ENCODE data around the gene RAD51.

RAD51 gene

GRCh38 chr15:40773496-40773895 lies 78.5 kb downstream of the RAD51 start:
- no peak overlapping the region for H3K4me2 ChIP-seq (ENCODE audit: insufficient read depth, low read length, poor library complexity, severe bottlenecking)
- peaks cover 25 to 60% of the 10 kb centered on the region in 2 donors for H3K36me3 ChIP-seq (replicated peaks in 1 of 2; ENCODE audit: control insufficient read depth in 2 of 2, insufficient read depth in 2 of 2, low read length in 2 of 2)
- H3K14ac ChIP-seq (ENCODE audit: low read length): no peak overlapping the region
- DNase-seq (ENCODE audit: low spot score): no peak
- no peak overlapping the region for H4K91ac ChIP-seq (ENCODE audit: low read depth, low read length, poor library complexity)
- H2BK120ac ChIP-seq (ENCODE audit: low read depth, low read length): no peak overlapping the region
- no peak overlapping the region for H2AK5ac ChIP-seq (ENCODE audit: low read depth, low read length)
- no peak overlapping the region for H4K8ac ChIP-seq (ENCODE audit: low read depth, low read length)
- no peaks in the 10 kb centered on the region for H3K4me1 ChIP-seq (ENCODE audit: control insufficient read depth in 2 of 2, insufficient read depth in 1 of 2, low read depth in 1 of 2, low read length in 2 of 2)
- H3K23ac ChIP-seq (ENCODE audit: low read depth, low read length, poor library complexity): no peak overlapping the region
- H3K4me3 ChIP-seq (ENCODE audit: low read length in 2 of 2): no peak overlapping the region
- no peak overlapping the region for H3K18ac ChIP-seq (ENCODE audit: low read length)
- H2BK12ac ChIP-seq (ENCODE audit: low read length): no peak overlapping the region
- WGBS, 2 donors (ENCODE audit: extremely low coverage in 2 of 2, insufficient read length in 2 of 2, insufficient replicate concordance in 1 of 2): no CpG with 5 or more reads among the region's 8 CpGs
- peaks cover 0 to 2% of the 10 kb centered on the region in 2 donors for H3K9me3 ChIP-seq (replicated peaks in 1 of 2; ENCODE audit: control insufficient read depth in 2 of 2, insufficient read depth in 1 of 2, low read depth in 1 of 2, low read length in 2 of 2)
- no peak overlapping the region for H3K27ac ChIP-seq (replicated peaks; ENCODE audit: low read length)
- H2AFZ ChIP-seq (ENCODE audit: low read length): no peak overlapping the region
- no peaks in the 10 kb centered on the region for H3K27me3 ChIP-seq (ENCODE audit: control insufficient read depth in 3 of 3, insufficient read depth in 3 of 3, low read depth in 1 of 3, low read length in 3 of 3)
- H2BK5ac ChIP-seq (ENCODE audit: low read length): no peak overlapping the region
- H3K4ac ChIP-seq (ENCODE audit: low read length): no peak overlapping the region
- no peak overlapping the region for H3K9ac ChIP-seq (ENCODE audit: low read depth, low read length, poor library complexity)
- peaks cover 2% of the 10 kb centered on the region for H3K79me1 ChIP-seq (ENCODE audit: low read depth, low read length)
- no peak overlapping the region for H2BK15ac ChIP-seq (ENCODE audit: low read length)

- DNase-seq (ENCODE audit: low spot score): no peak
- Histone ChIP-seq H2BK12ac (ENCODE audit: low read length) (no peak overlapping the region), H3K18ac (ENCODE audit: low read length) (no peak overlapping the region), H3K36me3 (replicated peaks in 1 of 2; ENCODE audit: control insufficient read depth in 2 of 2, insufficient read depth in 2 of 2, low read length in 2 of 2) (peaks cover 25 to 64% of the 10 kb centered on the region in 2 donors), H3K27me3 (ENCODE audit: control insufficient read depth in 3 of 3, insufficient read depth in 3 of 3, low read depth in 1 of 3, low read length in 3 of 3) (no peaks in the 10 kb centered on the region), H3K23ac (ENCODE audit: low read depth, low read length, poor library complexity) (no peak overlapping the region), H3K4me3 (ENCODE audit: low read length in 2 of 2) (no peak overlapping the region), H2AK5ac (ENCODE audit: low read depth, low read length) (no peak overlapping the region), H3K9ac (ENCODE audit: low read depth, low read length, poor library complexity) (no peak overlapping the region), H4K8ac (ENCODE audit: low read depth, low read length) (no peak overlapping the region), H3K4ac (ENCODE audit: low read length) (no peak overlapping the region), H3K4me2 (ENCODE audit: insufficient read depth, low read length, poor library complexity, severe bottlenecking) (no peak overlapping the region), H2BK120ac (ENCODE audit: low read depth, low read length) (no peak overlapping the region), H3K27ac (replicated peaks; ENCODE audit: low read length) (no peak overlapping the region), H4K91ac (ENCODE audit: low read depth, low read length, poor library complexity) (no peak overlapping the region), H3K79me1 (ENCODE audit: low read depth, low read length) (peaks cover 2% of the 10 kb centered on the region), H2BK15ac (ENCODE audit: low read length) (no peak overlapping the region), H2AFZ (ENCODE audit: low read length) (no peak overlapping the region), H3K4me1 (ENCODE audit: control insufficient read depth in 2 of 2, insufficient read depth in 1 of 2, low read depth in 1 of 2, low read length in 2 of 2) (no peaks in the 10 kb centered on the region), H2BK5ac (ENCODE audit: low read length) (peak overlapping the region; percentile 53), H3K9me3 (replicated peaks in 1 of 2; ENCODE audit: control insufficient read depth in 2 of 2, insufficient read depth in 1 of 2, low read depth in 1 of 2, low read length in 2 of 2) (peaks cover 0 to 2% of the 10 kb centered on the region in 2 donors), H3K14ac (ENCODE audit: low read length) (no peak overlapping the region)
- no CpG with 5 or more reads among the region's 6 CpGs for WGBS, 2 donors (ENCODE audit: extremely low coverage in 2 of 2, insufficient read length in 2 of 2, insufficient replicate concordance in 1 of 2)
These were observed 78.9 kb downstream of the RAD51 start for GRCh38 chr15:40773902-40774301.

- Histone ChIP-seq H2BK5ac (ENCODE audit: low read length) (no peak overlapping the region), H3K4me2 (ENCODE audit: insufficient read depth, low read length, poor library complexity, severe bottlenecking) (no peak overlapping the region), H2BK120ac (ENCODE audit: low read depth, low read length) (peak overlapping the region; percentile 5), H3K4me1 (ENCODE audit: control insufficient read depth in 2 of 2, insufficient read depth in 1 of 2, low read depth in 1 of 2, low read length in 2 of 2) (no peaks in the 10 kb centered on the region), H3K36me3 (replicated peaks in 1 of 2; ENCODE audit: control insufficient read depth in 2 of 2, insufficient read depth in 2 of 2, low read length in 2 of 2) (peaks cover 30 to 74% of the 10 kb centered on the region in 2 donors), H2AFZ (ENCODE audit: low read length) (no peak overlapping the region), H3K23ac (ENCODE audit: low read depth, low read length, poor library complexity) (no peak overlapping the region), H3K9me3 (replicated peaks in 1 of 2; ENCODE audit: control insufficient read depth in 2 of 2, insufficient read depth in 1 of 2, low read depth in 1 of 2, low read length in 2 of 2) (peaks cover 0 to 2% of the 10 kb centered on the region in 2 donors), H3K14ac (ENCODE audit: low read length) (no peak overlapping the region), H3K9ac (ENCODE audit: low read depth, low read length, poor library complexity) (peak overlapping the region; percentile 21), H3K18ac (ENCODE audit: low read length) (no peak overlapping the region), H3K27ac (replicated peaks; ENCODE audit: low read length) (no peak overlapping the region), H3K79me1 (ENCODE audit: low read depth, low read length) (peaks cover 2% of the 10 kb centered on the region), H2BK12ac (ENCODE audit: low read length) (no peak overlapping the region), H3K4me3 (ENCODE audit: low read length in 2 of 2) (no peak overlapping the region), H3K4ac (ENCODE audit: low read length) (no peak overlapping the region), H4K8ac (ENCODE audit: low read depth, low read length) (no peak overlapping the region), H3K27me3 (ENCODE audit: control insufficient read depth in 3 of 3, insufficient read depth in 3 of 3, low read depth in 1 of 3, low read length in 3 of 3) (no peaks in the 10 kb centered on the region), H2BK15ac (ENCODE audit: low read length) (no peak overlapping the region), H4K91ac (ENCODE audit: low read depth, low read length, poor library complexity) (no peak overlapping the region), H2AK5ac (ENCODE audit: low read depth, low read length) (no peak overlapping the region)
- DNase-seq (ENCODE audit: low spot score): no peak
- WGBS, 2 donors (ENCODE audit: extremely low coverage in 2 of 2, insufficient read length in 2 of 2, insufficient replicate concordance in 1 of 2): no CpG with 5 or more reads among the region's 10 CpGs
These were observed 80.0 kb downstream of the RAD51 start for GRCh38 chr15:40775007-40775406.

GRCh38 chr15:40775740-40776536 lies 81.0 kb downstream of the RAD51 start:
- Histone ChIP-seq H2BK12ac (ENCODE audit: low read length) (no peak overlapping the region), H3K4me3 (ENCODE audit: low read length in 2 of 2) (no peak overlapping the region), H3K27me3 (ENCODE audit: control insufficient read depth in 3 of 3, insufficient read depth in 3 of 3, low read depth in 1 of 3, low read length in 3 of 3) (no peaks in the 10 kb centered on the region), H3K23ac (ENCODE audit: low read depth, low read length, poor library complexity) (no peak overlapping the region), H3K36me3 (replicated peaks in 1 of 2; ENCODE audit: control insufficient read depth in 2 of 2, insufficient read depth in 2 of 2, low read length in 2 of 2) (peaks cover 30 to 77% of the 10 kb centered on the region in 2 donors), H2BK120ac (ENCODE audit: low read depth, low read length) (no peak overlapping the region), H4K91ac (ENCODE audit: low read depth, low read length, poor library complexity) (no peak overlapping the region), H2BK15ac (ENCODE audit: low read length) (no peak overlapping the region), H3K4me1 (ENCODE audit: control insufficient read depth in 2 of 2, insufficient read depth in 1 of 2, low read depth in 1 of 2, low read length in 2 of 2) (no peaks in the 10 kb centered on the region), H2BK5ac (ENCODE audit: low read length) (no peak overlapping the region), H3K4me2 (ENCODE audit: insufficient read depth, low read length, poor library complexity, severe bottlenecking) (no peak overlapping the region), H2AFZ (ENCODE audit: low read length) (no peak overlapping the region), H3K14ac (ENCODE audit: low read length) (no peak overlapping the region), H3K4ac (ENCODE audit: low read length) (no peak overlapping the region), H3K79me1 (ENCODE audit: low read depth, low read length) (peaks cover 2% of the 10 kb centered on the region), H2AK5ac (ENCODE audit: low read depth, low read length) (no peak overlapping the region), H3K9me3 (replicated peaks in 1 of 2; ENCODE audit: control insufficient read depth in 2 of 2, insufficient read depth in 1 of 2, low read depth in 1 of 2, low read length in 2 of 2) (peaks cover 0 to 2% of the 10 kb centered on the region in 2 donors), H3K27ac (replicated peaks; ENCODE audit: low read length) (no peak overlapping the region), H3K9ac (ENCODE audit: low read depth, low read length, poor library complexity) (no peak overlapping the region), H4K8ac (ENCODE audit: low read depth, low read length) (no peak overlapping the region), H3K18ac (ENCODE audit: low read length) (no peak overlapping the region)
- WGBS, 2 donors (ENCODE audit: extremely low coverage in 2 of 2, insufficient read length in 2 of 2, insufficient replicate concordance in 1 of 2): no CpG with 5 or more reads among the region's 14 CpGs
- no peak for DNase-seq (ENCODE audit: low spot score)
